Measurements from ENCODE around the gene NRCAM. TPM values are rescaled to one million over a fixed set of nuclear protein-coding genes. Genes with fewer than 3 reads are reported as not detected.

The NRCAM gene
- total RNA-seq, 1 donor: 1.3 TPM

- DNase-seq (ENCODE audit: low read depth): no peak
- no peak overlapping the region for H3K4me3 ChIP-seq (ENCODE audit: low read depth, low read length)
- TF ChIP-seq CTCF (IDR thresholded peaks at IDR 0.05; ENCODE audit: insufficient read depth, low read depth, low read length): no peak
Observed at GRCh38 chr7:108448584-108449505, 7.4 kb downstream of the NRCAM start.

GRCh38 chr7:108442039-108442568, 14.1 kb downstream of the NRCAM start:
- no peak for TF ChIP-seq CTCF (IDR thresholded peaks at IDR 0.05; ENCODE audit: insufficient read depth, low read depth, low read length)
- DNase-seq (ENCODE audit: low read depth): no peak
- no peak overlapping the region for H3K4me3 ChIP-seq (ENCODE audit: low read depth, low read length)

GRCh38 chr7:108441392-108441955, 14.8 kb downstream of the NRCAM start:
- TF ChIP-seq CTCF (IDR thresholded peaks at IDR 0.05; ENCODE audit: insufficient read depth, low read depth, low read length): no peak
- DNase-seq (ENCODE audit: low read depth): no peak
- no peak overlapping the region for H3K4me3 ChIP-seq (ENCODE audit: low read depth, low read length)

GRCh38 chr7:108440613-108441012, 15.6 kb downstream of the NRCAM start:
- no peak for DNase-seq (ENCODE audit: low read depth)
- no peak for TF ChIP-seq CTCF (IDR thresholded peaks at IDR 0.05; ENCODE audit: insufficient read depth, low read depth, low read length)
- no peak overlapping the region for H3K4me3 ChIP-seq (ENCODE audit: low read depth, low read length)

- no peak for TF ChIP-seq CTCF (IDR thresholded peaks at IDR 0.05; ENCODE audit: insufficient read depth, low read depth, low read length)
- H3K4me3 ChIP-seq (ENCODE audit: low read depth, low read length): no peak overlapping the region
- DNase-seq (ENCODE audit: low read depth): no peak
Observed at GRCh38 chr7:108436906-108437305, 19.3 kb downstream of the NRCAM start.

GRCh38 chr7:108434010-108434409, 22.2 kb downstream of the NRCAM start:
- H3K4me3 ChIP-seq (ENCODE audit: low read depth, low read length): no peak overlapping the region
- TF ChIP-seq CTCF (IDR thresholded peaks at IDR 0.05; ENCODE audit: insufficient read depth, low read depth, low read length): no peak
- no peak for DNase-seq (ENCODE audit: low read depth)
